Nephron (organoid): ENCODE data around the gene TNNT1.

Experiments used
- H3K27ac Mint-ChIP-seq, 3 experiments: 2 replicates each; pipeline ENCODE4 v1.8.0; 2020; ENCODE audit warnings: mixed read lengths in 3 of 3, mild to moderate bottlenecking in 2 of 3, moderate library complexity in 1 of 3
- H3K27me3 Mint-ChIP-seq: 2 replicates; pipeline ENCODE4 v1.8.0; 2021; ENCODE audit warnings: low read depth, mild to moderate bottlenecking, moderate library complexity, mixed read lengths
- H3K36me3 Mint-ChIP-seq: 2 replicates; pipeline ENCODE4 v1.8.0; 2020; ENCODE audit warnings: low read depth, mixed read lengths
- H3K4me1 Mint-ChIP-seq: 2 replicates; pipeline ENCODE4 v1.8.0; 2020; ENCODE audit warnings: mixed read lengths
- H3K4me3 Mint-ChIP-seq, 3 experiments: 2 replicates each; pipeline ENCODE4 v1.8.0; 2020; ENCODE audit warnings: mild to moderate bottlenecking in 3 of 3, mixed read lengths in 3 of 3, moderate library complexity in 2 of 3
- H3K9me3 Mint-ChIP-seq: 2 replicates; pipeline ENCODE4 v1.8.0; 2020; ENCODE audit warnings: mixed read lengths
- TF ChIP-seq, protein P1 (sequence below), 3 experiments: fragments of 200-600 bp; sonication (generic); IDR thresholded peaks; one replicate each; pipeline ENCODE4 v1.5.0; 2021; ENCODE audit warnings: antibody characterized with exemption in 3 of 3; ENCODE audit not compliant: unreplicated experiment in 3 of 3

TNNT1 gene

DNA sequence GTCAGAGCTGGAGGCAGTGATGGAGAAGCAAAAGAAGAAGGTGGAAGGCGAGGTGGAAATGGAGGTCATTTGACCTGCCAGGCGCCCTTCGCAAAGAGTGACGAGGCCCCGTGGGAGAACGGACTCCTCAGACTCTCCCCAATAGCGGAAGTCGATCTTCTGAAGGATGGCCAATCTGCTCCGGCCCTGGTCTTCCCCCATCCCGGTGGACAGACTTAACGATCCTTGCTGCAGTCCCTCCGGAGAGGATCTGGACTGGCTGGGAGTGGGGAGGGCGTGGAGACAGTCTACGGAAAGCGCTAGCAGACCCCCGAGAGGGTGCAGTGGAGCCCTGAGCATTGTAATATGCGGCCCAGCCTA lies 61.5 kb downstream of the TNNT1 start:
- peaks cover 17% of the 10 kb centered on the region for H3K4me1 Mint-ChIP-seq
- H3K27me3 Mint-ChIP-seq: peaks cover 62% of the 10 kb centered on the region
- H3K9me3 Mint-ChIP-seq: peaks cover 2% of the 10 kb centered on the region
- TF ChIP-seq, protein P1, sequence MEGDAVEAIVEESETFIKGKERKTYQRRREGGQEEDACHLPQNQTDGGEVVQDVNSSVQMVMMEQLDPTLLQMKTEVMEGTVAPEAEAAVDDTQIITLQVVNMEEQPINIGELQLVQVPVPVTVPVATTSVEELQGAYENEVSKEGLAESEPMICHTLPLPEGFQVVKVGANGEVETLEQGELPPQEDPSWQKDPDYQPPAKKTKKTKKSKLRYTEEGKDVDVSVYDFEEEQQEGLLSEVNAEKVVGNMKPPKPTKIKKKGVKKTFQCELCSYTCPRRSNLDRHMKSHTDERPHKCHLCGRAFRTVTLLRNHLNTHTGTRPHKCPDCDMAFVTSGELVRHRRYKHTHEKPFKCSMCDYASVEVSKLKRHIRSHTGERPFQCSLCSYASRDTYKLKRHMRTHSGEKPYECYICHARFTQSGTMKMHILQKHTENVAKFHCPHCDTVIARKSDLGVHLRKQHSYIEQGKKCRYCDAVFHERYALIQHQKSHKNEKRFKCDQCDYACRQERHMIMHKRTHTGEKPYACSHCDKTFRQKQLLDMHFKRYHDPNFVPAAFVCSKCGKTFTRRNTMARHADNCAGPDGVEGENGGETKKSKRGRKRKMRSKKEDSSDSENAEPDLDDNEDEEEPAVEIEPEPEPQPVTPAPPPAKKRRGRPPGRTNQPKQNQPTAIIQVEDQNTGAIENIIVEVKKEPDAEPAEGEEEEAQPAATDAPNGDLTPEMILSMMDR (IDR thresholded peaks at IDR 0.05; ENCODE audit: unreplicated experiment in 3 of 3): no peak
- peak overlapping the region; percentile 79 to 81 (median 79) for H3K4me3 Mint-ChIP-seq
- H3K36me3 Mint-ChIP-seq: peaks cover 8% of the 10 kb centered on the region
- H3K27ac Mint-ChIP-seq: no peak overlapping the region

GRCh38 chr19:55086730-55087541 lies 62.1 kb downstream of the TNNT1 start:
- H3K4me1 Mint-ChIP-seq: peaks cover 17% of the 10 kb centered on the region
- no peak overlapping the region for H3K27ac Mint-ChIP-seq
- H3K27me3 Mint-ChIP-seq: peaks cover 68% of the 10 kb centered on the region
- TF ChIP-seq, protein P1 (IDR thresholded peaks at IDR 0.05; ENCODE audit: unreplicated experiment in 3 of 3): no peak
- peaks cover 3% of the 10 kb centered on the region for H3K9me3 Mint-ChIP-seq
- peaks cover 9% of the 10 kb centered on the region for H3K36me3 Mint-ChIP-seq
- H3K4me3 Mint-ChIP-seq: peak overlapping the region; percentile 79 to 81 (median 79)

- Mint-ChIP-seq H3K27ac (no peak overlapping the region), H3K27me3 (peaks cover 76% of the 10 kb centered on the region), H3K4me3 (peak overlapping the region; percentile 62 to 69 (median 67)), H3K9me3 (peaks cover 3% of the 10 kb centered on the region), H3K36me3 (peaks cover 9% of the 10 kb centered on the region), H3K4me1 (peaks cover 17% of the 10 kb centered on the region)
- TF ChIP-seq, protein P1 (IDR thresholded peaks at IDR 0.05; ENCODE audit: unreplicated experiment in 3 of 3): no peak
Measured at GRCh38 chr19:55085923-55086715, 62.9 kb downstream of the TNNT1 start.

DNA sequence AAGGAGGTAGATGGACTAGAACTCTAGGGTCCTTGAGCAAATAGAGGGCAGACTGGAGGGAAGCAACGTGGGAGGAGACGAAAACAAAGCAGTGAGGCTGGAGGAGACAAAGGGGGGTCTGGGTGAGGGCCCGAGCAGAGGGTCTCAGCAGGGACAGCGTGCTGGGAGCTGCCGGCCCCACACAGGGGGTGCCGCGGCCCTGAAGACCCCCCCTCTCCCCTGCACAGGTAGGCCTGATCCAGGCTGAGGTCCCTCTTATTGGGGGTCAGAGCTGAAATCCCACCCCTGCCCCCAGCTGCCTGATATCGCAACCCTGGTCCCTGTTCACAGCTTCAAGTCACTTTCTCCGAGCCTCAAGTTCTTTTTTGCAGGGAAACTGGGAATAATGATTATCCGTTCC lies 64.6 kb downstream of the TNNT1 start:
- H3K4me1 Mint-ChIP-seq: peaks cover 23% of the 10 kb centered on the region
- TF ChIP-seq, protein P1 (IDR thresholded peaks at IDR 0.05; ENCODE audit: unreplicated experiment in 3 of 3): no peak
- H3K9me3 Mint-ChIP-seq: peaks cover 3% of the 10 kb centered on the region
- H3K27me3 Mint-ChIP-seq: peaks cover 93% of the 10 kb centered on the region
- H3K4me3 Mint-ChIP-seq: peak overlapping the region in 2 of 3 experiments; percentile 20 to 50
- H3K27ac Mint-ChIP-seq: no peak overlapping the region
- H3K36me3 Mint-ChIP-seq: peaks cover 3% of the 10 kb centered on the region

DNA sequence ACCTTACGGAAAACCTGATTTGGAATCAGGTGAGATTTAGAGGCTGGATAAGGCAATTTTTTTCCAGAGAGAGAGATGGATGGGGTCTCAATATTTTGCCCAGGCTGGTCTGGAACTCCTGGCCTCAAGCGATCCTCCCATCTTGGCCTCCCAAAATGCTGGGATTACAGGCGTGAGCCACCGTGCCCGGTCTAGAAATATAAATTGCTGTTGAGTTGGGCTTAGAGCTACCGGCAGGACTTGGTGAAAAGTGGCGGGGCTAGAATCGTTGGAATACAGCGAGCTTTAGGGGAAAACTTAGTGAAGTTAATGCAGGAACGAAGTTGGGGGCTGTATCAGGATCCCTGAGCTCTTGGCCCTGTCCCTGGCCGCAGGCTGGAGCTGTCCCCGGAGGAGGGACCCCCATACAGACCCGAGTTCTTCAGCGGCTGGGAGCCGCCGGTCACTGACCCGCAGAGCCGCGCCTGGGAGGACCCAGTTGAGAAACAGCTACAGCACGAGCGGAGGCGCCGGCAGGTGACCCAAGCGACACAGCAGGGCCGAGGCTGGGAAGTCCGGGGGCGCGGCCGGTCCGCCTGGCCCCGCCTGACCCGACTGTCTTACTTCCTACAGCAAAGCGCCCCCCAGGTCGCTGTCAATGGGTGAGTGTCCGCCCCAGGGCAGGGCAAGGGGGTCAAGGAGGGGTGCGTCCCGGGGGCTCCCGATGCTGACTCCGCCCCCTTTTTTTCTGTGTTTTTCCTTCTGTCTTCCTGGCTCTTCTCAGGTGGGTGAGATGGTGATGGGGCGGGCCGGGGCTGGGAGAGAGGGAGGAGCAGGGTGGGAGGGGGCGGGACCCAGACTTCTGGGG lies 65.8 kb downstream of the TNNT1 start:
- TF ChIP-seq, protein P1 (IDR thresholded peaks at IDR 0.05; ENCODE audit: unreplicated experiment in 3 of 3): no peak

More for the DNA sequence above, 65.8 kb downstream of the TNNT1 start:
- Mint-ChIP-seq H3K36me3 (peaks cover 3% of the 10 kb centered on the region), H3K27ac (no peak overlapping the region), H3K4me3 (peak overlapping the region in 2 of 3 experiments; percentile 56 to 76), H3K9me3 (peaks cover 3% of the 10 kb centered on the region), H3K4me1 (peaks cover 18% of the 10 kb centered on the region), H3K27me3 (peaks cover 91% of the 10 kb centered on the region)
